Measurements from ENCODE around the gene SFXN3.

The SFXN3 gene

GRCh38 chr10:100993986-100994708 is 36.9 kb upstream of the SFXN3 start:
- Histone ChIP-seq H3K9ac (ENCODE audit: low read length) (no peak overlapping the region), H3K27ac (ENCODE audit: low read length) (no peak overlapping the region), H3K27me3 (replicated peaks; ENCODE audit: insufficient read depth, low read length) (no peaks in the 10 kb centered on the region), H3K4me3 (ENCODE audit: low read length) (no peak overlapping the region), H3K36me3 (replicated peaks; ENCODE audit: insufficient read depth, low read length) (peaks cover 8% of the 10 kb centered on the region; the same call in 1 of the 2 replicates), H3K4me1 (ENCODE audit: low read length) (peaks cover 16% of the 10 kb centered on the region), H3K4me2 (ENCODE audit: low read depth, low read length) (no peak overlapping the region), H3K79me2 (ENCODE audit: low read length) (peaks cover 23% of the 10 kb centered on the region), H3K9me3 (replicated peaks; ENCODE audit: insufficient read depth, low read length) (no peaks in the 10 kb centered on the region), H3K9me2 (replicated peaks; ENCODE audit: insufficient read depth, low read length) (no peaks in the 10 kb centered on the region), H4K20me1 (ENCODE audit: insufficient read depth, low read length) (no peaks in the 10 kb centered on the region), H2AFZ (ENCODE audit: low read length) (no peak overlapping the region), H3F3A (ENCODE audit: insufficient read depth, low read length) (peaks cover 36% of the 10 kb centered on the region)
- DNase-seq, result peak; percentile 5
- TF ChIP-seq EZH2phosphoT487 (IDR thresholded peaks at IDR 0.05; ENCODE audit: low read length), result no peak
- TF ChIP-seq CTCF (IDR thresholded peaks at IDR 0.05; ENCODE audit: low read length), result peak; percentile 40
- TF ChIP-seq EZH2 (optimal IDR thresholded peaks at IDR 0.05; ENCODE audit: low read depth, low read length), result no peak

- Histone ChIP-seq H4K20me1 (ENCODE audit: insufficient read depth, low read length) (no peaks in the 10 kb centered on the region), H3K4me1 (ENCODE audit: low read length) (peaks cover 13% of the 10 kb centered on the region), H3K9me3 (replicated peaks; ENCODE audit: insufficient read depth, low read length) (no peaks in the 10 kb centered on the region), H3K27ac (ENCODE audit: low read length) (no peak overlapping the region), H3K27me3 (replicated peaks; ENCODE audit: insufficient read depth, low read length) (no peaks in the 10 kb centered on the region), H3K79me2 (ENCODE audit: low read length) (peaks cover 12% of the 10 kb centered on the region), H3K9me2 (replicated peaks; ENCODE audit: insufficient read depth, low read length) (no peaks in the 10 kb centered on the region), H3K9ac (ENCODE audit: low read length) (no peak overlapping the region), H3K4me3 (ENCODE audit: low read length) (no peak overlapping the region), H2AFZ (ENCODE audit: low read length) (no peak overlapping the region), H3F3A (ENCODE audit: insufficient read depth, low read length) (peaks cover 36% of the 10 kb centered on the region), H3K36me3 (replicated peaks; ENCODE audit: insufficient read depth, low read length) (peaks cover 8% of the 10 kb centered on the region; the same call in 1 of the 2 replicates), H3K4me2 (ENCODE audit: low read depth, low read length) (no peak overlapping the region)
- no peak for DNase-seq
- TF ChIP-seq EZH2 (optimal IDR thresholded peaks at IDR 0.05; ENCODE audit: low read depth, low read length), result no peak
- TF ChIP-seq EZH2phosphoT487 (IDR thresholded peaks at IDR 0.05; ENCODE audit: low read length), result no peak
- TF ChIP-seq CTCF (IDR thresholded peaks at IDR 0.05; ENCODE audit: low read length), result no peak
Measured at GRCh38 chr10:100995181-100995580, 35.9 kb upstream of the SFXN3 start.

- peak overlapping the region; percentile 92 for H3K4me3 ChIP-seq (ENCODE audit: low read length)
- H3K4me1 ChIP-seq (ENCODE audit: low read length), result peaks cover 13% of the 10 kb centered on the region
- H3K27ac ChIP-seq (ENCODE audit: low read length), result peak overlapping the region; percentile 67; the same call in 1 of the 2 replicates
- peaks cover 36% of the 10 kb centered on the region for H3F3A ChIP-seq (ENCODE audit: insufficient read depth, low read length)
- peak overlapping the region; percentile 98 for H2AFZ ChIP-seq (ENCODE audit: low read length)
- no peaks in the 10 kb centered on the region for H3K9me3 ChIP-seq (replicated peaks; ENCODE audit: insufficient read depth, low read length)
- DNase-seq, result peak; percentile 31
- no peaks in the 10 kb centered on the region for H3K36me3 ChIP-seq (replicated peaks; ENCODE audit: insufficient read depth, low read length)
- TF ChIP-seq CTCF (IDR thresholded peaks at IDR 0.05; ENCODE audit: low read length) (no peak), EZH2phosphoT487 (IDR thresholded peaks at IDR 0.05; ENCODE audit: low read length) (no peak), EZH2 (optimal IDR thresholded peaks at IDR 0.05; ENCODE audit: low read depth, low read length) (no peak)
- peak overlapping the region; percentile 67 for H3K9ac ChIP-seq (ENCODE audit: low read length)
- H3K27me3 ChIP-seq (replicated peaks; ENCODE audit: insufficient read depth, low read length), result no peaks in the 10 kb centered on the region
- no peaks in the 10 kb centered on the region for H3K9me2 ChIP-seq (replicated peaks; ENCODE audit: insufficient read depth, low read length)
- no peaks in the 10 kb centered on the region for H3K79me2 ChIP-seq (ENCODE audit: low read length)
- peak overlapping the region; percentile 100 for H3K4me2 ChIP-seq (ENCODE audit: low read depth, low read length)
- H4K20me1 ChIP-seq (ENCODE audit: insufficient read depth, low read length), result no peaks in the 10 kb centered on the region
Measured at GRCh38 chr10:100996678-100997359, 34.2 kb upstream of the SFXN3 start.
